ENCODE results near the gene KIAA0825.

DNA sequence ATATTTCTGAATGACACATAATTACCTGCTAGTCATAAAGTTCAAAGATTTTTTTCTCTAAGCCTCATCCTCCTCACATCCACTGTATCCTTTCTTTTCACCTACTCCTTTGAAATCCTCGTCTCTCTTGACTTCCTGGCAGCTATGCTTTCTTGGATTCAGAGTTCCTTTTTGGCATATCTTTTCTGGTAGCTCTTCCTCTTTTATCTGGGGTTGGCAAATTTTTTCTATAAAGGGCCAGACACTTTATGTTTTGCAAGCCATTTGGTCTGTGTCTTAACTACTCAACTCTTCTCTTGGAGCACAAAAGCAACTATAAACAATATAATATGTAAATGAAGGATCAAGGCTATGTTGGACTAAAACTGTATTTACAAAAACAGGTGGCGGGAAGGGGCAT lies 197.5 kb downstream of the KIAA0825 start:
- TF ChIP-seq, protein P1, sequence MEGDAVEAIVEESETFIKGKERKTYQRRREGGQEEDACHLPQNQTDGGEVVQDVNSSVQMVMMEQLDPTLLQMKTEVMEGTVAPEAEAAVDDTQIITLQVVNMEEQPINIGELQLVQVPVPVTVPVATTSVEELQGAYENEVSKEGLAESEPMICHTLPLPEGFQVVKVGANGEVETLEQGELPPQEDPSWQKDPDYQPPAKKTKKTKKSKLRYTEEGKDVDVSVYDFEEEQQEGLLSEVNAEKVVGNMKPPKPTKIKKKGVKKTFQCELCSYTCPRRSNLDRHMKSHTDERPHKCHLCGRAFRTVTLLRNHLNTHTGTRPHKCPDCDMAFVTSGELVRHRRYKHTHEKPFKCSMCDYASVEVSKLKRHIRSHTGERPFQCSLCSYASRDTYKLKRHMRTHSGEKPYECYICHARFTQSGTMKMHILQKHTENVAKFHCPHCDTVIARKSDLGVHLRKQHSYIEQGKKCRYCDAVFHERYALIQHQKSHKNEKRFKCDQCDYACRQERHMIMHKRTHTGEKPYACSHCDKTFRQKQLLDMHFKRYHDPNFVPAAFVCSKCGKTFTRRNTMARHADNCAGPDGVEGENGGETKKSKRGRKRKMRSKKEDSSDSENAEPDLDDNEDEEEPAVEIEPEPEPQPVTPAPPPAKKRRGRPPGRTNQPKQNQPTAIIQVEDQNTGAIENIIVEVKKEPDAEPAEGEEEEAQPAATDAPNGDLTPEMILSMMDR (IDR thresholded peaks at IDR 0.05), result no peak
- no peak for TF ChIP-seq POLR2A (IDR thresholded peaks at IDR 0.05)
